GM19099 (cell line): Measurements from ENCODE around the gene TLCD1.

Source experiments
- POLR2A ChIP-seq: IDR thresholded peaks from 3 replicates; pipeline ENCODE4 v1.6.1; 2011; ENCODE audit warnings: low read depth; ENCODE audit not compliant: insufficient read length; ENCODE audit errors: extremely low read depth

The TLCD1 gene

DNA sequence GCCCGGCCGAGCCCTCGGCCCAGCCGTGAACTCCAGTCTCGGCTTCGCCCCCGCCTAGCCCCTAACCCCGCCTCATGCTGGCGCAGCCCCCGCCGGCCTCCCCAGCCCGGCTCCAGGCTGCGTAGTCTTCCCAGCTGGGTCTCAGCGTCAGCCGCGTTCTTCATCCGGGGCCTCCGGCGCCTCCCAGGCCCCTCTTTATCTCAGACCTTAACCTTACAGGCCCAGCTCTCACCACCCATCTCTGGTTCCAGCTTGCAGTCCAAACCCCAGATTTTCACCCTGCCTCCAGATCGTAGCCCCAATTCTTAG lies 14.4 kb downstream of the TLCD1 start, which contains the start of gene PROCA1:
Gene PROCA1 (minus strand): TSS at position 166 of the 309 bp plus-strand sequence. CDS start 228 bp downstream, outside the sequence.
- TF ChIP-seq POLR2A = no peak

DNA sequence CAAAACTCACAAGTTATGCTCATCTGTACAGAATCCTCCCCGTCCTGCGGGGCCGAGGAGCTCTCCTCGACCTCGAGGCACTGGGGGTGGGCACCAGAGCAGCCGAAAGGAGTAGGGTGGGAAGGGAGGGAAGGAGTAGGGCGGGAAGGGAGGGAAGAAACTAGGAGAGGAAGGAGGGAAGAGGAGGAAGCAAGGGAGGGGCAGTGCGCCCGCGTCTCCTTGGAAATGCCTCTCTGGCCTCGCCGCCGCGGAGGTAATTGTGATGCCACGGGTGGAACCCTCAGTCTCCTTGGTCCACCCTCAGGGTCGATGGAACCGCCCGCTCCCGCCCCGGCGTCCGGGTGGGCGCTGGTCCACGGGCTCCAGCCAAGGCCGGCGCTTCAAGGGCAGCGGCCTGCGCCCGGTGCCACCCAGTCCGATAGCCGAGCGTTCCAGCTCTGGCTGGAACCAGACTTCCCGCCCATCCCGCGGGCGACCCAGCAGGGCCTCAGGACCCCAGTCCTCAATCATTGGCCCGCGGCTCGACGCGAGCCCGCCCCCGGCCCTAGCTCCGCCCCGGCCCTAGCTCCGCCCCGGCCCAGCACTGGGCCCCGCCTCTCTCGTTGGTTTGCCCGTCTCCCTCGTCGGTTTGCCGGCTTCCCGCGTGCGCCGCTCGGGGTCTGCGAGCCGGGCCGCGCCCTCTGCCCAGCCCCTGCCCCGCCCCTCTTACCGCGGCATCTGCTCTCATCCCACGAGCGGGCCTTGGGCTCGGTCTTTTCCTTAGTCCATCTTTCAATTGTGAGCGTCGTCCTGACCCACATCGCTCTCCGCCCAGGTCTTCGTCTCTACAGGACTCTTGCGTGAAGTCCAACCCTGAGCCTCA lies 14.9 kb downstream of the TLCD1 start:
- peak; percentile 65 for TF ChIP-seq POLR2A

DNA sequence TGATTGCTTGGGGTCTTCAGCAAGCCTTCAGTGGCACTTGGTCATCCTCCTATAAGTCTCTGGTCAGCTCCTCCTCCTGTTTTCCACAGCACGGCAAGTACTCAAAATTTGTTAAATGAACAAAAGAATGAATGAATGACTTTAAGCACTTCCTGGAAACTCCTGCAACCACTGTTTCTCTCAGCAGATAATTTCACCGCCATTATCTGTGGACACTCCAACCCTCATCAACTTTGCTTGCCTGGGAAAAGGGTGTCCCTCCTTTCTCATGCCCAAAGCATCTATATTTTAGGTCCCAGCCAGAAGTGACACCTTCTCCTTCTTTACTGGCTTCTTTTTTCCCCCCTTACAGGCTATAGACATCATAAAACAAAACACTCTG lies 18.7 kb downstream of the TLCD1 start:
- no peak for TF ChIP-seq POLR2A

GRCh38 chr17:28706471-28707338 lies 19.3 kb downstream of the TLCD1 start:
- TF ChIP-seq POLR2A = no peak

- no peak for TF ChIP-seq POLR2A
These were observed 20.2 kb downstream of the TLCD1 start for GRCh38 chr17:28705728-28706334.

DNA sequence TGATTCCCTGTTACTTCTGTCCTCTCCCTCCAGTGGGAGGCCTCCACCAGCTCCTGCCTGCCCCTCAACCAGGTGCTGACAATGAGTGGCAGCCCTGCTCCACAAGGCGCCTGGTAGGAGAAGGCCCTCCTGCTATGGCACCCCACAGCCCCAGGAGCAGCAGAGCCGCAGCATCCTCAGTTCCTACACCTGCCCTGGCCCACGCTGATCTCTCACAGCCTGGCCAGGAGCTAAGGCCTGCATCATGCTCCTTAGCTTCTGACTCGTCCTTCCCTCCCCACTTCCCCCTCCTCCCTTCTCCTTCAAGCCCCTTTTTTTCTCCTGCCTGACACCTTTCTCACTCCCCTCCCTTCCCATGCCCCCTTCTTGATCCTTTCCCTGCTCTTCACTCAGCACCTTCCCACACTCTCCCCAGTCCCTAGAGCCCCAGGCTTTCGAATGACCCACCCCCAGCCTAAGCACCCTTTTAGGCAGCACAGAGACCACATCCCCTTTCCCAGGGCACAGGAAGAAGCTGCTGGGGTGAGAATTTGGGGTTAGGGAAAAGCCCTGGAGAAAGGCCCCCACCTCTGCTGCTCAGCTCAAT lies 20.9 kb downstream of the TLCD1 start:
- no peak for TF ChIP-seq POLR2A

- TF ChIP-seq POLR2A = no peak
These were observed 21.7 kb downstream of the TLCD1 start for GRCh38 chr17:28704219-28704858.

GRCh38 chr17:28703552-28704218 lies 22.3 kb downstream of the TLCD1 start:
- no peak for TF ChIP-seq POLR2A

DNA sequence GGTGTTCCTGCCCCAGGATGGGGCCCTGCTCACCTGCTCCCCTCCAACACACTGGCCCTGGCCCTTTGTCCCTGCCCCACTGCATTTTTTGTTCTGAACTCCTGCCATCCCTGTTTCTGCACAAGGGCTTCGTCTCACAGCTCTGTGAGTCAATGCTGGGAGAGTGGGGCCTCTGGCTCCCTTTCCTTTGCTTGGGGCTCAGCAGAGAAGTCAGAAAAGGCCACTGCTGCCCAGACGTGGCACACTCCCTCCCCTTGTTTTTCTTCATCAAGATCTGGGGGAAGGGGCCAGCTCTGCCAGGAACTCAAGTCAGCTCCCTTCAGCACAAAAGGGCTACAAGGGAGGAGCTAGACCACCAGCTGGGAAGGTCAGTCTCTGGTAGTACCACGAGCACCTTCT lies 23.3 kb downstream of the TLCD1 start:
- TF ChIP-seq POLR2A = no peak

GRCh38 chr17:28702026-28702751 lies 23.8 kb downstream of the TLCD1 start:
- TF ChIP-seq POLR2A = no peak

DNA sequence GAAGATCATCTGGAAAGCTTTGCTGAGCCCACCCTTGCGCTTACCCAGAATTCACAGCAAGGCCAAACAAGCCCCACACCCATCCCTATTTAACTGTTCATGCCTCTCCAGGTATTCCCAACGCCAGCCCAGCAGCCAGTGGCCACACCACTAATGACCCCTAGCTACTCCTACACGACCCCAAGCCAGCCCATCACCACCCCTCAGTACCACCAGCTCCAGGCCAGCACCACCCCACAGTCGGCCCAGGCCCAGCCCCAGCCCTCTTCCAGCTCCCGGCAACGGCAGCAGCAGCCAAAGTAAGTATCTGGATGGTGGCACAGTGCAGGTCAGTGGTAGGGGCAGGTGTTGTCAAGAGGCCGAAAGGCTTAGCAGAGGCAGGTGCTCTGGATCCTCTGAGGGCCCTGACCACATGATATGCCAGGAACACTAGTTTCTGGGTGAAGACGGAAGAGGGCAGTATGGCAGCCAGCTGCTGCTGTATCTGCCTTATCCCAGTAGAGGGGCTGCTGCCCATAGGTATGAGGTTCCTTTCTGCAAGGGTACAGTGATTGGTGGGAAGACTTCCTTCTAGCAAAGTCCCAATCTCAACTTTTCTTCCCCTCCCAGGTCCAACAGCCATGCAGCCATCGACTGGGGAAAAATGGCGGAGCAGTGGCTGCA lies 25.1 kb downstream of the TLCD1 start:
- no peak for TF ChIP-seq POLR2A

- no peak for TF ChIP-seq POLR2A
These were observed 25.8 kb downstream of the TLCD1 start for GRCh38 chr17:28700278-28700677.
